NK-92 (cell line): Measurements from ENCODE around the gene FKBP8.

Experiments
- DNase-seq: peaks from one replicate; lab custom pipeline; 2025; ENCODE audit not compliant: unreplicated experiment; lab: John Stamatoyannopoulos, UW

FKBP8 gene

GRCh38 chr19:18503337-18503970 lies 39.9 kb downstream of the FKBP8 start:
- no peak for DNase-seq

GRCh38 chr19:18502638-18503294 lies 40.6 kb downstream of the FKBP8 start:
- no peak for DNase-seq

GRCh38 chr19:18502246-18502637 lies 41.1 kb downstream of the FKBP8 start:
- no peak for DNase-seq

GRCh38 chr19:18501832-18502231 lies 41.5 kb downstream of the FKBP8 start:
- no peak for DNase-seq

GRCh38 chr19:18501351-18501750 lies 42.0 kb downstream of the FKBP8 start:
- no peak for DNase-seq

- DNase-seq: no peak
Observed at GRCh38 chr19:18500799-18501198, 42.6 kb downstream of the FKBP8 start.

GRCh38 chr19:18500376-18500775 lies 43.0 kb downstream of the FKBP8 start:
- DNase-seq: no peak

- no peak for DNase-seq
Observed at GRCh38 chr19:18499055-18499775, 44.2 kb downstream of the FKBP8 start.

GRCh38 chr19:18496980-18497256 lies 46.5 kb downstream of the FKBP8 start:
- DNase-seq: no peak

- no peak for DNase-seq
Observed at GRCh38 chr19:18496167-18496979, 47.0 kb downstream of the FKBP8 start.

GRCh38 chr19:18495204-18495911 lies 48.0 kb downstream of the FKBP8 start:
- DNase-seq: no peak

- DNase-seq: no peak
Observed at GRCh38 chr19:18494267-18494607, 49.1 kb downstream of the FKBP8 start.

- no peak for DNase-seq
Observed at GRCh38 chr19:18493440-18494266, 49.7 kb downstream of the FKBP8 start.

GRCh38 chr19:18491995-18492953 lies 51.1 kb downstream of the FKBP8 start:
- no peak for DNase-seq

GRCh38 chr19:18490728-18491127 lies 52.6 kb downstream of the FKBP8 start:
- no peak for DNase-seq

GRCh38 chr19:18489627-18490184 lies 53.7 kb downstream of the FKBP8 start:
- DNase-seq: no peak

- no peak for DNase-seq
Observed at GRCh38 chr19:18488838-18489626, 54.3 kb downstream of the FKBP8 start.

- DNase-seq: no peak
Observed at GRCh38 chr19:18488403-18488723, 55.0 kb downstream of the FKBP8 start.
